ENCODE data around the gene NFKBIB. TPM values are rescaled to one million over a fixed set of nuclear protein-coding genes. Genes with fewer than 3 reads are reported as not detected.

The NFKBIB gene
- total and polyA plus RNA-seq, 2 of the 8 experiments (the other 6 are each of a cell fraction or from before 2014, with no cell fraction given): 37.3 to 44.1 TPM

GRCh38 chr19:38850436-38850975, 49.3 kb upstream of the NFKBIB start (continued):
- TF ChIP-seq CBX5 (IDR thresholded peaks at IDR 0.05; ENCODE audit: low read depth, low read length): no peak

Measured in H1 (cell line).